ENCODE measurements around the gene PRKCB.
"Not testable (repeated sequence)": the region's sequence is repeated elsewhere in the genome, so short reads cannot be mapped to it uniquely, and the experiment has no call there.

Gene PRKCB

GRCh38 chr16:24009098-24009497, 173.3 kb downstream of the PRKCB start:
- no peak for DNase-seq (ENCODE audit: low spot score)

- DNase-seq (ENCODE audit: low spot score): no peak
Measured at GRCh38 chr16:24009955-24010354, 174.2 kb downstream of the PRKCB start.

- DNase-seq (ENCODE audit: low spot score): peak; percentile 61
Measured at GRCh38 chr16:24010440-24011089, 174.8 kb downstream of the PRKCB start.

- no peak for DNase-seq (ENCODE audit: low spot score)
Measured at GRCh38 chr16:24011237-24011636, 175.5 kb downstream of the PRKCB start.

GRCh38 chr16:24013054-24013636, 177.4 kb downstream of the PRKCB start:
- no peak for DNase-seq (ENCODE audit: low spot score)

GRCh38 chr16:24013864-24014645, 178.3 kb downstream of the PRKCB start:
- DNase-seq (ENCODE audit: low spot score): no peak

GRCh38 chr16:24014955-24015354, 179.2 kb downstream of the PRKCB start:
- not testable (repeated sequence) for DNase-seq (ENCODE audit: low spot score)

- DNase-seq (ENCODE audit: low spot score): no peak
Measured at GRCh38 chr16:24015923-24016322, 180.1 kb downstream of the PRKCB start.

GRCh38 chr16:24018485-24018884, 182.7 kb downstream of the PRKCB start:
- no peak for DNase-seq (ENCODE audit: low spot score)

GRCh38 chr16:24022797-24023196, 187.0 kb downstream of the PRKCB start:
- DNase-seq (ENCODE audit: low spot score): no peak

- no peak for DNase-seq (ENCODE audit: low spot score)
Measured at GRCh38 chr16:24023621-24024020, 187.8 kb downstream of the PRKCB start.

GRCh38 chr16:24024971-24025370, 189.2 kb downstream of the PRKCB start:
- DNase-seq (ENCODE audit: low spot score): no peak

- DNase-seq (ENCODE audit: low spot score): no peak
Measured at GRCh38 chr16:24027466-24027865, 191.7 kb downstream of the PRKCB start.

- DNase-seq (ENCODE audit: low spot score): not testable (repeated sequence)
Measured at GRCh38 chr16:24029841-24030240, 194.1 kb downstream of the PRKCB start.

- no peak for DNase-seq (ENCODE audit: low spot score)
Measured at GRCh38 chr16:24035127-24035842, 199.5 kb downstream of the PRKCB start.

GRCh38 chr16:24036038-24036543, 200.3 kb downstream of the PRKCB start:
- DNase-seq (ENCODE audit: low spot score): no peak

- DNase-seq (ENCODE audit: low spot score): peak; percentile 37
Measured at GRCh38 chr16:24036614-24037013, 200.8 kb downstream of the PRKCB start.

- no peak for DNase-seq (ENCODE audit: low spot score)
Measured at GRCh38 chr16:24037335-24037734, 201.6 kb downstream of the PRKCB start.

GRCh38 chr16:24041834-24042631, 206.2 kb downstream of the PRKCB start:
- peak; percentile 63 for DNase-seq (ENCODE audit: low spot score)

GRCh38 chr16:24044467-24044866, 208.7 kb downstream of the PRKCB start:
- no peak for DNase-seq (ENCODE audit: low spot score)

- no peak for DNase-seq (ENCODE audit: low spot score)
Measured at GRCh38 chr16:24045641-24046040, 209.9 kb downstream of the PRKCB start.
